CD14-positive monocyte (primary cell): ENCODE measurements around the gene CCNL2. TPM values are rescaled to one million over a fixed set of nuclear protein-coding genes. Genes with fewer than 3 reads are reported as not detected.

Source experiments
- DNase-seq, 3 donors: peaks; one replicate each; pipeline ENCODE4 v3.0.0-alpha.2; 2011 to 2022
- H2AFZ ChIP-seq: 2 replicates; pipeline ENCODE4 v1.6.0; 2012; ENCODE audit warnings: mild to moderate bottlenecking, low read depth, low read length, inconsistent platforms; ENCODE audit not compliant: insufficient read depth, poor library complexity, severe bottlenecking
- H3K27ac ChIP-seq, 2 donors: 1 replicate in 1 of 2; 2 replicates in 1 of 2; pipeline ENCODE4 v1.5.1; 2012 to 2013; ENCODE audit warnings: low read length in 2 of 2, control low read depth in 1 of 2, inconsistent platforms in 1 of 2, low read depth in 1 of 2, mild to moderate bottlenecking in 1 of 2
- H3K27me3 ChIP-seq, 2 donors: one replicate each; pipeline versions ENCODE4 v1.6.0 to v1.6.1; 2011 to 2013; ENCODE audit warnings: low read length in 2 of 2; ENCODE audit not compliant: control insufficient read depth in 2 of 2, insufficient read depth in 2 of 2
- H3K36me3 ChIP-seq, 2 donors: replicated peaks in 1 of 2; 1 replicate in 1 of 2; 2 replicates in 1 of 2; pipeline versions ENCODE4 v1.5.1 to v1.6.1; 2012 to 2013; ENCODE audit warnings: low read length in 2 of 2, control low read depth in 1 of 2, inconsistent platforms in 1 of 2, mild to moderate bottlenecking in 1 of 2; ENCODE audit not compliant: insufficient read depth in 2 of 2, control insufficient read depth in 1 of 2
- H3K4me1 ChIP-seq, 2 donors: 1 replicate in 1 of 2; 2 replicates in 1 of 2; pipeline versions ENCODE4 v1.5.1 to v1.6.1; 2012 to 2013; ENCODE audit warnings: low read length in 2 of 2, control low read depth in 1 of 2, inconsistent platforms in 1 of 2, mild to moderate bottlenecking in 1 of 2, moderate library complexity in 1 of 2; ENCODE audit not compliant: insufficient read depth in 2 of 2, control insufficient read depth in 1 of 2
- H3K4me2 ChIP-seq: replicated peaks from 2 replicates; pipeline ENCODE3; 2012; ENCODE audit warnings: low read length, moderate library complexity, mild to moderate bottlenecking; ENCODE audit not compliant: poor library complexity, severe bottlenecking; ENCODE audit errors: extremely low read depth
- H3K4me3 ChIP-seq, 3 experiments: fragments of 200-600 bp in 1 of 3; sonication (generic) in 1 of 3; replicated peaks in 1 of 3; 1 replicate in 2 of 3; 2 replicates in 1 of 3; pipeline ENCODE4 v1.5.1; 2011 to 2013; ENCODE audit warnings: low read length in 3 of 3, mild to moderate bottlenecking in 3 of 3, control low read depth in 2 of 3, low read depth in 2 of 3, inconsistent platforms in 1 of 3, moderate library complexity in 1 of 3
- H3K79me2 ChIP-seq: 2 replicates; pipeline ENCODE4 v1.6.0; 2012; ENCODE audit warnings: mild to moderate bottlenecking, control low read depth, inconsistent platforms, low read length, moderate library complexity; ENCODE audit not compliant: insufficient read depth
- H3K9ac ChIP-seq: 2 replicates; pipeline ENCODE4 v1.6.0; 2017; ENCODE audit warnings: low read length, mild to moderate bottlenecking; ENCODE audit not compliant: insufficient read depth, poor library complexity, severe bottlenecking
- H3K9me3 ChIP-seq, 2 donors: replicated peaks in 1 of 2; 1 replicate in 1 of 2; 2 replicates in 1 of 2; pipeline versions ENCODE4 v1.5.1 to v1.6.1; 2012 to 2013; ENCODE audit warnings: low read length in 2 of 2, control low read depth in 1 of 2; ENCODE audit not compliant: control insufficient read depth in 1 of 2, insufficient read depth in 1 of 2
- H4K20me1 ChIP-seq: 2 replicates; pipeline ENCODE4 v1.6.0; 2012; ENCODE audit warnings: mild to moderate bottlenecking, low read length, control low read depth, moderate library complexity; ENCODE audit not compliant: insufficient read depth
- H3K27ac Mint-ChIP-seq, 7 donors: one replicate each; pipeline ENCODE4 v1.8.0; 2020; ENCODE audit warnings: mild to moderate bottlenecking in 7 of 7, mixed read lengths in 7 of 7, moderate library complexity in 6 of 7, inconsistent platforms in 2 of 7
- H3K27me3 Mint-ChIP-seq, 3 donors: one replicate each; pipeline ENCODE4 v1.8.0; 2021 to 2022; ENCODE audit warnings: low read depth in 3 of 3, mild to moderate bottlenecking in 3 of 3, mixed read lengths in 3 of 3, moderate library complexity in 3 of 3, inconsistent platforms in 1 of 3
- H3K36me3 Mint-ChIP-seq, 2 donors: one replicate each; pipeline ENCODE4 v1.8.0; 2020; ENCODE audit warnings: mixed read lengths in 2 of 2, inconsistent platforms in 1 of 2, mild to moderate bottlenecking in 1 of 2
- H3K4me1 Mint-ChIP-seq: one replicate; pipeline ENCODE4 v1.8.0; 2020; ENCODE audit warnings: mild to moderate bottlenecking, mixed read lengths
- H3K4me3 Mint-ChIP-seq, 2 donors: one replicate each; pipeline ENCODE4 v1.8.0; 2020; ENCODE audit warnings: mild to moderate bottlenecking in 2 of 2, mixed read lengths in 2 of 2, moderate library complexity in 1 of 2
- H3K9me3 Mint-ChIP-seq, 7 donors: one replicate each; pipeline ENCODE4 v1.8.0; 2020 to 2022; ENCODE audit warnings: mixed read lengths in 7 of 7, mild to moderate bottlenecking in 6 of 7, moderate library complexity in 6 of 7, inconsistent platforms in 2 of 7
- CTCF ChIP-seq: fragments of 200-600 bp; IDR thresholded peaks from one replicate; pipeline ENCODE4 v1.8.0; 2022; ENCODE audit warnings: antibody characterized with exemption, mild to moderate bottlenecking
- WGBS: methylation state at CpG from one replicate; pipeline ENCODE4 v1.1.5; 2013; ENCODE audit warnings: missing lambda C conversion rate; ENCODE audit not compliant: insufficient coverage; 5-methylcytosine and 5-hydroxymethylcytosine counted together
- intact Hi-C, 2 donors: fragments of 100-400 bp; cut with micrococcal nuclease; formaldehyde crosslinking; loops; one replicate each; pipeline versions ENCODE4 v1.15.0 to v1.15.1; 2023
- polyA plus RNA-seq, 3 donors: library from polyadenylated mRNA; depleted of rRNA in 1 of 3; unstranded in 2 of 3; stranded (reverse) in 1 of 3; fragments of 300-500 nt in 2 of 3; fragments of >200 nt in 1 of 3; fragmentation: Illumina TruSeq in 2 of 3; gene quantifications; 1 replicate in 2 of 3; 2 replicates in 1 of 3; pipeline ENCODE4 v1.2.3, GENCODE V29; 2012 to 2021

Gene CCNL2
- polyA plus RNA-seq, 3 donors, result 8.6 to 178 (median 10.4) TPM

GRCh38 chr1:1422465-1423244 lies 23.5 kb upstream of the CCNL2 start:
- DNase-seq, result no peak
- Histone ChIP-seq H3K4me1 (no peaks in the 10 kb centered on the region), H3K4me2 (no peak overlapping the region), H4K20me1 (no peaks in the 10 kb centered on the region), H3K36me3 (no peaks in the 10 kb centered on the region), H3K9me3 (no peaks in the 10 kb centered on the region), H3K27me3 (peaks cover 2 to 27% of the 10 kb centered on the region in 2 donors), H3K9ac (no peak overlapping the region), H2AFZ (no peak overlapping the region), H3K27ac (no peak overlapping the region), H3K4me3 (no peak overlapping the region), H3K79me2 (no peaks in the 10 kb centered on the region)
- Mint-ChIP-seq H3K9me3 (peaks cover 0 to 4% (median 0%) of the 10 kb centered on the region in 7 donors), H3K27ac (no peak overlapping the region), H3K36me3 (no peaks in the 10 kb centered on the region), H3K4me3 (peak overlapping the region in 1 of 2 donors; percentile 48), H3K27me3 (peaks cover 26 to 67% (median 29%) of the 10 kb centered on the region in 3 donors), H3K4me1 (no peaks in the 10 kb centered on the region)
- TF ChIP-seq CTCF, result no peak
- WGBS, result 77% methylated on average over 21 of the region's 29 CpGs
- intact Hi-C loops, result no loop called here

- no peaks in the 10 kb centered on the region for H3K4me1 Mint-ChIP-seq
- DNase-seq, result no peak
- no peaks in the 10 kb centered on the region for H3K9me3 ChIP-seq
Observed at GRCh38 chr1:1421907-1422464, 22.9 kb upstream of the CCNL2 start.

More at GRCh38 chr1:1421907-1422464, 22.9 kb upstream of the CCNL2 start:
- Histone ChIP-seq H3K27me3 (peaks cover 2 to 25% of the 10 kb centered on the region in 2 donors), H3K4me1 (no peaks in the 10 kb centered on the region), H3K36me3 (no peaks in the 10 kb centered on the region), H3K9ac (no peak overlapping the region), H2AFZ (no peak overlapping the region), H4K20me1 (no peaks in the 10 kb centered on the region), H3K27ac (no peak overlapping the region), H3K4me3 (no peak overlapping the region), H3K4me2 (no peak overlapping the region), H3K79me2 (no peaks in the 10 kb centered on the region)
- peaks cover 26 to 61% (median 29%) of the 10 kb centered on the region in 3 donors for H3K27me3 Mint-ChIP-seq
- H3K36me3 Mint-ChIP-seq, result no peaks in the 10 kb centered on the region
- H3K4me3 Mint-ChIP-seq, result peak overlapping the region in 1 of 2 donors; percentile 48
- intact Hi-C loops, result no loop called here
- peaks cover 0 to 4% (median 0%) of the 10 kb centered on the region in 7 donors for H3K9me3 Mint-ChIP-seq
- TF ChIP-seq CTCF, result no peak
- H3K27ac Mint-ChIP-seq, result no peak overlapping the region
- 93% methylated on average over 3 of the region's 7 CpGs for WGBS
